LNCaP clone FGC (cell line): Measurements from ENCODE around the gene LIN7C.

Experiments
- DNase-seq: peaks from one replicate; pipeline ENCODE4 v3.0.0-alpha.2; 2011; ENCODE audit warnings: low read depth
- H3K4me3 ChIP-seq: 2 replicates; pipeline ENCODE4 v1.5.1; 2011; ENCODE audit warnings: mild to moderate bottlenecking, low read depth, low read length, control low read depth
- TF ChIP-seq, protein P1 (sequence below): IDR thresholded peaks from 2 replicates; pipeline ENCODE4 v1.5.1; 2012; ENCODE audit warnings: mild to moderate bottlenecking; ENCODE audit not compliant: control insufficient read depth, insufficient read depth; ENCODE audit errors: extremely low read depth

LIN7C gene

GRCh38 chr11:27472398-27473016 is 34.1 kb downstream of the LIN7C start, which contains the start of gene LGR4:
Gene LGR4 (minus strand): TSS chr11:27472790. CDS start chr11:27472302, 488 bp downstream.
- H3K4me3 ChIP-seq = peak within 1 kb of the TSS; percentile 61
- TF ChIP-seq, protein P1, sequence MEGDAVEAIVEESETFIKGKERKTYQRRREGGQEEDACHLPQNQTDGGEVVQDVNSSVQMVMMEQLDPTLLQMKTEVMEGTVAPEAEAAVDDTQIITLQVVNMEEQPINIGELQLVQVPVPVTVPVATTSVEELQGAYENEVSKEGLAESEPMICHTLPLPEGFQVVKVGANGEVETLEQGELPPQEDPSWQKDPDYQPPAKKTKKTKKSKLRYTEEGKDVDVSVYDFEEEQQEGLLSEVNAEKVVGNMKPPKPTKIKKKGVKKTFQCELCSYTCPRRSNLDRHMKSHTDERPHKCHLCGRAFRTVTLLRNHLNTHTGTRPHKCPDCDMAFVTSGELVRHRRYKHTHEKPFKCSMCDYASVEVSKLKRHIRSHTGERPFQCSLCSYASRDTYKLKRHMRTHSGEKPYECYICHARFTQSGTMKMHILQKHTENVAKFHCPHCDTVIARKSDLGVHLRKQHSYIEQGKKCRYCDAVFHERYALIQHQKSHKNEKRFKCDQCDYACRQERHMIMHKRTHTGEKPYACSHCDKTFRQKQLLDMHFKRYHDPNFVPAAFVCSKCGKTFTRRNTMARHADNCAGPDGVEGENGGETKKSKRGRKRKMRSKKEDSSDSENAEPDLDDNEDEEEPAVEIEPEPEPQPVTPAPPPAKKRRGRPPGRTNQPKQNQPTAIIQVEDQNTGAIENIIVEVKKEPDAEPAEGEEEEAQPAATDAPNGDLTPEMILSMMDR = no peak
- DNase-seq = peak; percentile 87

GRCh38 chr11:27471589-27472397 is 34.8 kb downstream of the LIN7C start:
- H3K4me3 ChIP-seq = peak overlapping the region; percentile 61
- TF ChIP-seq, protein P1 = peak; percentile 7; the same call in 1 of the 2 replicates
- no peak for DNase-seq

DNA sequence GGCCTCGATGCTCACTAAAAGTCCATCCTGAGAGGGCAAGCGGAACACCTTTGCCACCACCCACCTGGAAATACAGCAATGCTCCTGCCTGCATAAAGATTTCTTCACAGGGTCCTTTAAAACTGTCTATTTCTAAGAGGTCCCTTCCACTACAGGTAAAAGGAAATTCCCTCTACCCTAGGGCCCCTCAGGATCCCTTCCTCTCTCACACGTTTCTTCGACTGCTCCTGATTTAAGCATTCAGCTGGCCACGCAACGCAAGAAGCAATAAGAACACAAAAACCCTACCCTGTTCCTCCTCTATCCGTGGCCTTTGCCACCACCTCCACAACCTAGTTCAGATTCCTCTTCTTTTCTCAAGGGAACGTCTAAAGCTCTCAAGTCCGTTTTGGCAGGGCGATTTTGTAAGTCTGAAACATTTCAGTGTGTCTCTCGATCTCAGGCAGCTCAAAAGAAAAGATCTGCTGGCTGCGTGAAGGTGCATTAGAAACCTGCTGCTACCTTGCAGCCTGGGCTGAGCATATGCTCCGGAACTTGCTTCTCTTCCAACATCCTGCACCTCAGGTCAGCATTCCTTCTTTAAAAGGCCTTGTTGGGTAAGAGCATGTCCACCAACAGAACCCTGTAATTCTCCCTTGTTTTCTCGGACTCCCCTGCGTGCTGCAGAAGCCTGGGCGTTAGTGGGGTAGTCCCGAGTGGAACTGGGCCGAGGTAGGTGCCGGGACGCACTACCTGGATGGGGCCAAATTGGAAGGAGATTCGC is 35.6 kb downstream of the LIN7C start:
- no peak for DNase-seq
- peak overlapping the region; percentile 61 for H3K4me3 ChIP-seq
- TF ChIP-seq, protein P1 = no peak

GRCh38 chr11:27470166-27470565 is 36.4 kb downstream of the LIN7C start:
- DNase-seq = no peak
- no peak overlapping the region for H3K4me3 ChIP-seq
- TF ChIP-seq, protein P1 = no peak

- DNase-seq = no peak
- TF ChIP-seq, protein P1 = no peak
- no peak overlapping the region for H3K4me3 ChIP-seq
These were observed 37.4 kb downstream of the LIN7C start for GRCh38 chr11:27468995-27469695.

GRCh38 chr11:27468209-27468994 is 38.2 kb downstream of the LIN7C start:
- no peak overlapping the region for H3K4me3 ChIP-seq
- DNase-seq = no peak
- TF ChIP-seq, protein P1 = no peak
